ENCODE measurements around the gene ZNF274. TPM values are rescaled to one million over a fixed set of nuclear protein-coding genes. Genes with fewer than 3 reads are reported as not detected.

ZNF274 gene
- total and polyA plus RNA-seq, 10 of the 15 experiments (the other 5 are each of a cell fraction or from before 2014, with no cell fraction given): 2.7 to 17.6 (median 14.3) TPM

GRCh38 chr19:58213075-58213369 lies 30.2 kb downstream of the ZNF274 start:
- no peak overlapping the region for H3K27ac ChIP-seq (ENCODE audit: control insufficient read depth, insufficient read depth)
- ChIA-PET POLR2A (no interaction called here), CTCF (no interaction called here), SMC1A (ENCODE audit: uncharacterized antibody, unreplicated experiment) (no interaction called here), RAD21 (ENCODE audit: unreplicated experiment) (no interaction called here)
- TF ChIP-seq MEF2A (IDR thresholded peaks at IDR 0.05; ENCODE audit: insufficient read depth, low read depth, low read length): no peak
- TF ChIP-seq JUND (IDR thresholded peaks at IDR 0.05; ENCODE audit: low read depth, low read length): no peak
- TF ChIP-seq E2F4 (IDR thresholded peaks at IDR 0.05; ENCODE audit: low read depth, low read length): no peak
- no peak for TF ChIP-seq ZBTB40 (IDR thresholded peaks at IDR 0.05; ENCODE audit: borderline replicate concordance)
- no peak for TF ChIP-seq GABPA (IDR thresholded peaks at IDR 0.05; ENCODE audit: low read depth)
- TF ChIP-seq NR2C2 (IDR thresholded peaks at IDR 0.05; ENCODE audit: borderline replicate concordance, control insufficient read depth, insufficient read length, low read depth): no peak
- no peaks in the 10 kb centered on the region for H4K20me1 ChIP-seq (ENCODE audit: control insufficient read depth, insufficient read depth)
- H3K4me3 ChIP-seq: no peak overlapping the region
- WGBS (ENCODE audit: insufficient coverage, insufficient replicate concordance, low lambda C conversion rate, missing lambda C conversion rate): 100% methylated on average over 1 of the region's 1 CpG
- FAIRE-seq (no peak), DNase-seq (ENCODE audit: low read depth, low spot score) (no peak), ATAC-seq (no peak)
- H3K36me3 ChIP-seq (ENCODE audit: control insufficient read depth in 2 of 2, insufficient read depth in 2 of 2, low read length in 1 of 2): peaks cover 14 to 19% of the 10 kb centered on the region in 2 experiments
- H3K9ac ChIP-seq (ENCODE audit: control insufficient read depth, insufficient read depth, low read length): no peak overlapping the region
- no TSS peak for BruUV-seq (replicated peaks)
- no peak overlapping the region for H3K4me2 ChIP-seq (ENCODE audit: control insufficient read depth, insufficient read depth)
- intact Hi-C loops (cut with micrococcal nuclease; ENCODE audit: unreplicated experiment) (no loop called here), in situ Hi-C loops (cut with MboI) (no loop called here)
- H3K79me2 ChIP-seq (ENCODE audit: control insufficient read depth, insufficient read depth, low read length): no peaks in the 10 kb centered on the region
- peaks cover 54% of the 10 kb centered on the region; the same call in 2 of the 3 replicates for H3K9me3 ChIP-seq (replicated peaks; ENCODE audit: control insufficient read depth, insufficient read depth, low read length)
- H3K4me1 ChIP-seq (ENCODE audit: control insufficient read depth, insufficient read depth, low read length): no peaks in the 10 kb centered on the region
- no peak overlapping the region for H2AFZ ChIP-seq (ENCODE audit: control insufficient read depth, low read depth, low read length)
- no peaks in the 10 kb centered on the region for H3K27me3 ChIP-seq (replicated peaks in 1 of 2; ENCODE audit: control insufficient read depth in 2 of 2, insufficient read depth in 2 of 2, low read length in 1 of 2)
